Kidney (tissue), 14 donors: ENCODE measurements around the gene TMIGD1. TPM values are rescaled to one million over a fixed set of nuclear protein-coding genes. Genes with fewer than 3 reads are reported as not detected.
"Not testable (repeated sequence)": the region's sequence is repeated elsewhere in the genome, so short reads cannot be mapped to it uniquely, and the experiment has no call there.

Experiments used
- DNase-seq, 5 donors: peaks; one replicate each; pipeline ENCODE4 v3.0.0-alpha.2; 2013 to 2020
- FAIRE-seq: peaks from 2 replicates; lab custom pipeline; 2012; peaks lifted over from hg19 to GRCh38; lab: Jason Lieb, UNC
- H3K27ac ChIP-seq, 2 donors: one replicate each; pipeline ENCODE4 v1.7.0; 2013; ENCODE audit warnings: low read depth in 2 of 2, low read length in 2 of 2, inconsistent platforms in 1 of 2
- H3K27me3 ChIP-seq: one replicate; pipeline ENCODE4 v1.7.1; 2013; ENCODE audit warnings: low read length, inconsistent platforms; ENCODE audit not compliant: control insufficient read depth, insufficient read depth
- H3K36me3 ChIP-seq, 3 donors: one replicate each; pipeline versions ENCODE4 v1.7.0 to v1.7.1; 2013; ENCODE audit warnings: low read length in 3 of 3, control low read depth in 1 of 3, inconsistent platforms in 1 of 3; ENCODE audit not compliant: insufficient read depth in 3 of 3, control insufficient read depth in 2 of 3
- H3K4me1 ChIP-seq, 3 donors: one replicate each; pipeline versions ENCODE4 v1.7.0 to v1.7.1; 2013; ENCODE audit warnings: low read length in 3 of 3, inconsistent platforms in 1 of 3, low read depth in 1 of 3; ENCODE audit not compliant: control insufficient read depth in 2 of 3, insufficient read depth in 2 of 3
- H3K4me3 ChIP-seq, 3 donors: one replicate each; pipeline versions ENCODE4 v1.7.0 to v1.8.1; 2013; ENCODE audit warnings: low read length in 3 of 3, control low read depth in 1 of 3, inconsistent platforms in 1 of 3
- H3K9ac ChIP-seq, 3 donors: one replicate each; pipeline versions ENCODE4 v1.7.0 to v1.7.1; 2013; ENCODE audit warnings: low read length in 3 of 3, control low read depth in 1 of 3, inconsistent platforms in 1 of 3
- H3K9me3 ChIP-seq, 3 donors: one replicate each; pipeline versions ENCODE4 v1.7.0 to v1.7.1; 2013; ENCODE audit warnings: low read length in 3 of 3, control low read depth in 1 of 3, inconsistent platforms in 1 of 3; ENCODE audit not compliant: control insufficient read depth in 2 of 3, insufficient read depth in 1 of 3
- CTCF ChIP-seq: IDR thresholded peaks from 3 replicates; pipeline ENCODE4 v1.5.1; 2012; ENCODE audit warnings: mild to moderate bottlenecking, moderate library complexity, borderline replicate concordance; ENCODE audit not compliant: insufficient read depth; ENCODE audit errors: extremely low read depth
- intact Hi-C: fragments of 100-400 bp; cut with DNase I; formaldehyde crosslinking; loops from one replicate; pipeline ENCODE4 v1.11.1; 2022
- polyA plus RNA-seq: library from polyadenylated mRNA; stranded (reverse); fragments of 350-450 nt; fragmentation: Illumina TruSeq; extraction: RNeasy Lipid Tissue Mini Kit (QIAGEN cat#74804); gene quantifications from one replicate; pipeline ENCODE4 v1.2.3, GENCODE V29; 2014; ENCODE audit warnings: low read depth, low replicate concordance; ENCODE audit not compliant: insufficient read depth
- total RNA-seq: library from RNA; stranded (reverse); fragmentation: NEBNext Ultra II Directional; extraction: Animal tissue kit (Norgen Biotek cat#: 25700); gene quantifications from one replicate; pipeline ENCODE4 v1.2.1, GENCODE V29; 2021
- donor health status: control.
- donor health status: control.
- donor health status: control.
- donor health status: control.
- donor health status: control.
- donor health status: DM: yes; HTN: yes; CAD: no.
- donor health status: Normal renal cell carcinoma (clear cell type).

The TMIGD1 gene
- total and polyA plus RNA-seq, 2 donors from 2014 or later: 0.90 TPM; not detected in 1

- no peak for DNase-seq
- no peak for FAIRE-seq
- H3K36me3 ChIP-seq: no peaks in the 10 kb centered on the region
Measured at GRCh38 chr17:30352240-30352814, 18.5 kb upstream of the TMIGD1 start.

GRCh38 chr17:30351735-30352134, 17.9 kb upstream of the TMIGD1 start:
- H3K4me3 ChIP-seq: no peak overlapping the region
- DNase-seq: no peak
- no peak for FAIRE-seq
- H3K27me3 ChIP-seq: no peaks in the 10 kb centered on the region
- H3K36me3 ChIP-seq: no peaks in the 10 kb centered on the region
- H3K9ac ChIP-seq: no peak overlapping the region
- no peak overlapping the region for H3K27ac ChIP-seq
- H3K9me3 ChIP-seq: no peaks in the 10 kb centered on the region
- no peaks in the 10 kb centered on the region for H3K4me1 ChIP-seq
- intact Hi-C loops: no loop called here
- no peak for TF ChIP-seq CTCF

More at GRCh38 chr17:30352240-30352814, 18.5 kb upstream of the TMIGD1 start:
- intact Hi-C loops: no loop called here
- Histone ChIP-seq H3K9ac (no peak overlapping the region), H3K4me1 (no peaks in the 10 kb centered on the region), H3K27ac (no peak overlapping the region), H3K9me3 (no peaks in the 10 kb centered on the region), H3K4me3 (no peak overlapping the region), H3K27me3 (no peaks in the 10 kb centered on the region)
- TF ChIP-seq CTCF: no peak

GRCh38 chr17:30351263-30351662, 17.4 kb upstream of the TMIGD1 start:
- H3K9me3 ChIP-seq, FAIRE-seq, DNase-seq, H3K9ac ChIP-seq, H3K27me3 ChIP-seq, H3K36me3 ChIP-seq, H3K27ac ChIP-seq, H3K4me3 ChIP-seq, intact Hi-C loops, H3K4me1 ChIP-seq: not testable (repeated sequence)

GRCh38 chr17:30349252-30349651, 15.4 kb upstream of the TMIGD1 start:
- Histone ChIP-seq H3K27ac (no peak overlapping the region), H3K9ac (no peak overlapping the region), H3K9me3 (no peaks in the 10 kb centered on the region), H3K4me3 (no peak overlapping the region), H3K27me3 (no peaks in the 10 kb centered on the region), H3K4me1 (peaks cover 0 to 12% (median 6%) of the 10 kb centered on the region in 3 donors), H3K36me3 (no peaks in the 10 kb centered on the region)
- intact Hi-C loops: no loop called here
- DNase-seq (no peak), FAIRE-seq (no peak)
- TF ChIP-seq CTCF: no peak
